Brain microvascular endothelial cell (primary cell): Measurements from ENCODE around the gene UTP14C.

Experiments
- DNase-seq: peaks from one replicate; pipeline ENCODE4 v3.0.0-alpha.2; 2020
- H3K27ac ChIP-seq: fragments of 250-450 bp; sonication (Bioruptor Pico); 2 replicates; pipeline ENCODE4 v1.5.1; 2020; ENCODE audit warnings: mild to moderate bottlenecking, moderate library complexity
- H3K27me3 ChIP-seq: fragments of 250-450 bp; sonication (Bioruptor Pico); replicated peaks from 2 replicates; pipeline ENCODE4 v1.5.1; 2020; ENCODE audit warnings: mild to moderate bottlenecking
- H3K36me3 ChIP-seq: fragments of 250-450 bp; sonication (Bioruptor Pico); replicated peaks from 2 replicates; pipeline ENCODE4 v1.5.1; 2020; ENCODE audit warnings: mild to moderate bottlenecking
- H3K4me3 ChIP-seq: 2 replicates; pipeline ENCODE4 v1.5.1; 2011; ENCODE audit warnings: low read depth, mild to moderate bottlenecking, control low read depth, low read length, moderate library complexity
- in situ Hi-C: cut with HindIII; loops from 2 replicates; pipeline ENCODE4 v1.10.0; 2017; ENCODE audit warnings: low sequenced_read_pairs, low pct_ligation_motif_present
- TF ChIP-seq, protein P1 (sequence below): IDR thresholded peaks from 2 replicates; pipeline ENCODE4 v1.5.1; 2011; ENCODE audit warnings: low read depth, mild to moderate bottlenecking, moderate library complexity, low read length, control low read depth, inconsistent platforms; ENCODE audit errors: missing control alignments

UTP14C gene

DNA sequence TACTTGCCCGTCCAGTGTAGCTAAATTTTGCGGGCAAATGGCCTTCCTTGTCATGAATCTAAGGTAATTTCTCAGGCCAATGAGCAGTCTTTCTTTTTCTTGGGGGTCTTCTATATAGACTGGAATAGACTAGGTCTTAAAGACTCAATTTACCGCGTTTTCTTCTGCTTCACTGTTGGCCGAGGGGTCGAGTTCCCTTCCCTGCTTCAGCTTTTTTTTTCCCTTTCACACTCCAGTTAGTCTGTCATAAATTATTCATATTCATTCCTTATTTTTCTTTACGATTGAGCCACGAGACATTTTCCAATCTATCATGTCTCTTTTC, 12.0 kb upstream of the UTP14C start:
- Histone ChIP-seq H3K4me3 (peak overlapping the region; percentile 97), H3K36me3 (no peaks in the 10 kb centered on the region), H3K27me3 (no peaks in the 10 kb centered on the region), H3K27ac (peak overlapping the region; percentile 82)
- in situ Hi-C loops: no loop called here
- no peak for DNase-seq
- TF ChIP-seq, protein P1, sequence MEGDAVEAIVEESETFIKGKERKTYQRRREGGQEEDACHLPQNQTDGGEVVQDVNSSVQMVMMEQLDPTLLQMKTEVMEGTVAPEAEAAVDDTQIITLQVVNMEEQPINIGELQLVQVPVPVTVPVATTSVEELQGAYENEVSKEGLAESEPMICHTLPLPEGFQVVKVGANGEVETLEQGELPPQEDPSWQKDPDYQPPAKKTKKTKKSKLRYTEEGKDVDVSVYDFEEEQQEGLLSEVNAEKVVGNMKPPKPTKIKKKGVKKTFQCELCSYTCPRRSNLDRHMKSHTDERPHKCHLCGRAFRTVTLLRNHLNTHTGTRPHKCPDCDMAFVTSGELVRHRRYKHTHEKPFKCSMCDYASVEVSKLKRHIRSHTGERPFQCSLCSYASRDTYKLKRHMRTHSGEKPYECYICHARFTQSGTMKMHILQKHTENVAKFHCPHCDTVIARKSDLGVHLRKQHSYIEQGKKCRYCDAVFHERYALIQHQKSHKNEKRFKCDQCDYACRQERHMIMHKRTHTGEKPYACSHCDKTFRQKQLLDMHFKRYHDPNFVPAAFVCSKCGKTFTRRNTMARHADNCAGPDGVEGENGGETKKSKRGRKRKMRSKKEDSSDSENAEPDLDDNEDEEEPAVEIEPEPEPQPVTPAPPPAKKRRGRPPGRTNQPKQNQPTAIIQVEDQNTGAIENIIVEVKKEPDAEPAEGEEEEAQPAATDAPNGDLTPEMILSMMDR: no peak

DNA sequence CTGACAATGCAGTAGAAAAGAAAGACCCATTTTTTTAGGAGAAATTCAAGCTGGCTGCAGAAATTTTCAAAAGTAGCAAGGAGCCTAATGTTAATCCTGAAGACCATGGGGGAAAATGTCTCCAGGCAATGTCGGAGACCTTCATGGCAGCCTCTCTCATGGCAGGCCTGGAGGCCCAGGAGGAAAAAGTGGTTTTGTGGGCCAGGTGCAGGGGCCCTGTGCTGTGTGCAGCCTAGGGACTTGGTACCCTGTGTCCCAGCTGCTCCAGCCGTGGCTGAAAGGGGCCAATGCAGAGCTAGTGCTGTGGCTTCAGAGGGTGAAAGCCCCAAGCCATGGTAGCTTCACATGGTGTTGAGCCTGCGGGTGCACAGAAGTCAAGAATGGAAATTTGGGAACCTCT, 8.2 kb upstream of the UTP14C start:
- peaks cover 10% of the 10 kb centered on the region for H3K36me3 ChIP-seq
- no peak overlapping the region for H3K4me3 ChIP-seq
- TF ChIP-seq, protein P1: no peak
- no peak overlapping the region for H3K27ac ChIP-seq
- DNase-seq: no peak
- in situ Hi-C loops: no loop called here
- H3K27me3 ChIP-seq: no peaks in the 10 kb centered on the region

DNA sequence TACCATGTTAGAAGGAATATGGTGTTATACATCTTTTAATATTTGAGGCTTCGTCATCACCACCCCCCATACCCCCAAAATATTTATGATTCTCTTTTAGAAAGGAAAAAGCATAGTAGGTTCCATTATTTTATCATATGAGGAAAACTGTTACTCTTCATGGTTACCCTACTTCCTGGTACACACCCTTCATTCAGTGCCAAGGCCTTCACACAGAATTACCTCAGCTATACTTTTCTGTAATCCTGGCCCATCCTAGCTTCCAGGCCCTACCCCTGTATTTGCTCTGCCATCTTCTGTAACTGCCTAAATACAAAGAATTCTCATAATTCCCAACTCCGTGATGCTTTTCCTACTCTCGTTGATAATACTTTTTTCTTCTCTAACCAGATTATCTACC, 4.3 kb upstream of the UTP14C start:
- TF ChIP-seq, protein P1: no peak
- peaks cover 25% of the 10 kb centered on the region for H3K36me3 ChIP-seq
- no peak overlapping the region for H3K27ac ChIP-seq
- H3K4me3 ChIP-seq: no peak overlapping the region
- no peaks in the 10 kb centered on the region for H3K27me3 ChIP-seq
- DNase-seq: no peak
- in situ Hi-C loops: no loop called here

DNA sequence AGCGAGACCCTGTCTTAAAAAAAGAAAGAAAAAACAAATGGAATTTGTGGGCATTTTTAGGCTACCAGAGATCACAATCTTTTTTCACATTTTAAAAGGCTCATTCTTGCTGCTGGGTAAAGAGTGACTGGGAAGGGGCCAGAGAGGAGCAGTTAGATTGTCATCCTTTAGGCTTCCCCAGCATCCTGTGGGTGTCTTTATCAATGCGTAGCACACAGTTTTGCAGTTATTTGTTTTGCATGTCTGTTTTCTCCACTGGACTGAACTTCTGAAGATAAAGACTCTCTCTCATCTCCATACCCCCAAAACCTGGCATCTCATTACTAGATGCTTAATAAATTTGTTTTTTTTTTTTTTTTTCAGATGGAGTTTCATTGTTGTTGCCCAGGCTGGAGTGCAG, 2.1 kb upstream of the UTP14C start:
- TF ChIP-seq, protein P1: no peak
- H3K27me3 ChIP-seq: no peaks in the 10 kb centered on the region
- peaks cover 34% of the 10 kb centered on the region for H3K36me3 ChIP-seq
- no peak for DNase-seq
- no peak overlapping the region for H3K4me3 ChIP-seq
- in situ Hi-C loops: no loop called here
- H3K27ac ChIP-seq: no peak overlapping the region

DNA sequence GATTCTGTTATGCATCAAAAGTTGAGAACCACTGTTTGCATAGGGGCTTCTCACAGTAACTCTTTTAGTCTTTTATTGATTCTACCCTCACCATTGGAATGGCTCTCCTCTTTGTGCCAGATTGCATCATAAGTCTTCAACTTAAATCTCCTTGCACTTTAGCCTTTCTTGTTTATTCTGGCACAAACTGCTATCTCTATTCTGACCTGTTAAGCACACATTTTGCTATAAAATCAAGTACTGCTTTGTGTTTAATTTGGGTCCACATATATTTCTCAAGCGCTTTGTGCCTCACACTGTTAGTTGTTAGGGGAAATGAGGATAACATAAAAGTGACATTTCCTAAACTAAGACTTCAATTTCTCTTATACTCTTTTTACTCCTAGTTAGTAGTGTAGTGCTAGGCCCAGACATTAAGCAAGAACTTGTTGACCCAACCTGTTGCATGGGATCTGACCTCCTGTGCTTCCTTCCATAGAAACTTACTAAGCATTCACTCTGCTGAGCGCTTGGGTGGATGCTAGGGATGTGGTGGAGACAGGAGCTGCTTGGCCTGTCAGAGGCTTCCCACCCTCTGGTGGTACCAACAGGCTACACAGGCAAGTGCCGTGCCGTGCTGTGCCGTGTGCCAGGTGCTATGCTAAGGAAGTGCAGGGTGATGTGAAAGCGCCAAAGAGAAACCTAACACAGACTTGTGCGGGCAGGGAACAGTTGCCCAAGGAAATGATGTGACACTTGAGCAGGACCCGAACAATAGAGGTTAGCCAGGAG, 1.2 kb downstream of the UTP14C start:
- no peak for DNase-seq
- Histone ChIP-seq H3K27ac (no peak overlapping the region), H3K36me3 (peaks cover 30% of the 10 kb centered on the region), H3K4me3 (no peak overlapping the region), H3K27me3 (no peaks in the 10 kb centered on the region)
- TF ChIP-seq, protein P1: no peak
- in situ Hi-C loops: no loop called here

DNA sequence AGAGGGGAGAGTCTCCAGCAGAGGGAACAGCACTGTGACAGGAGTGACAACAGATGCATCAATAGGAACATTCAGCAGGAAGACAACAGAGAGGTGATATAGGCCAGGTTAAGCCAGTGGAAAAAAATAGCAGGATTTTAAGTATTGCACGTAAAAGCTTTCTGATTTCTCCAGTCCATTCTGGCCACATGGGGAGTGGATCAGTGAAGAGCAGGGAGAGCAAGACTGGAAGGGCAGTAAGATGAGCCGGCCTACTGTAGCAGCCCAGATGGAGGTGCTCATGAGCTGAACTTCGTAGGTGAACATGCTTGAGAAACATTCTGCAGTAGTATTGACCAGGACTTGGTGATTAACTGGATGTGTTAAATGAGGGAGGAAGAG, 1.7 kb downstream of the UTP14C start:
- DNase-seq: no peak
- Histone ChIP-seq H3K4me3 (no peak overlapping the region), H3K27me3 (no peaks in the 10 kb centered on the region), H3K27ac (no peak overlapping the region), H3K36me3 (peaks cover 28% of the 10 kb centered on the region)
- TF ChIP-seq, protein P1: no peak
- in situ Hi-C loops: no loop called here
